ENCODE measurements around the gene CFAP47. TPM values are rescaled to one million over a fixed set of nuclear protein-coding genes. Genes with fewer than 3 reads are reported as not detected.
A peak's percentile ranks its signal among the peaks of the same experiment; 100 is the strongest.

The CFAP47 gene
- total and polyA plus RNA-seq, 2 donors (not counting 3 experiments of a cell fraction or from before 2014, with no cell fraction given) = not detected

GRCh38 chrX:36160081-36160480 is 240.5 kb downstream of the CFAP47 start:
- Histone ChIP-seq H3K9ac (replicated peaks; ENCODE audit: extremely low read depth, insufficient read depth, low read length) (no peak overlapping the region), H3K27me3 (ENCODE audit: control insufficient read depth in 2 of 2, insufficient read depth in 2 of 2, low read length in 2 of 2) (no peaks in the 10 kb centered on the region), H3K4me1 (ENCODE audit: control insufficient read depth, extremely low read depth, insufficient read depth, low read length) (no peaks in the 10 kb centered on the region), H3K4me2 (ENCODE audit: insufficient read depth, low read length) (no peak overlapping the region), H3K27ac (ENCODE audit: insufficient read depth, low read depth, low read length) (no peak overlapping the region), H3K9me3 (replicated peaks; ENCODE audit: control insufficient read depth, insufficient read depth, low read length) (no peaks in the 10 kb centered on the region), H3K9me1 (replicated peaks; ENCODE audit: control insufficient read depth, extremely low read depth, insufficient read depth, low read length) (no peaks in the 10 kb centered on the region), H4K20me1 (replicated peaks; ENCODE audit: control insufficient read depth, extremely low read depth, insufficient read depth, low read length) (no peaks in the 10 kb centered on the region), H3K36me3 (ENCODE audit: control insufficient read depth in 2 of 2, extremely low read depth in 1 of 2, insufficient read depth in 2 of 2, low read length in 2 of 2) (no peaks in the 10 kb centered on the region), H2AFZ (ENCODE audit: low read depth, low read length) (no peak overlapping the region), H3K79me2 (ENCODE audit: control insufficient read depth, insufficient read depth, low read length) (no peaks in the 10 kb centered on the region), H3K4me3 (replicated peaks in 1 of 3; ENCODE audit: insufficient read depth in 1 of 3, low read depth in 1 of 3, low read length in 3 of 3) (no peak overlapping the region)
- dilution Hi-C loops (cut with MboI; ENCODE audit: extremely low pct_ligation_motif_present, low sequenced_read_pairs) = no loop called here
- no peak for FAIRE-seq
- no peak for DNase-seq (ENCODE audit: low read depth, low spot score)
- POLR2A ChIA-PET = no interaction called here
- CTCF ChIA-PET = no interaction called here
- TF ChIP-seq, protein P1, sequence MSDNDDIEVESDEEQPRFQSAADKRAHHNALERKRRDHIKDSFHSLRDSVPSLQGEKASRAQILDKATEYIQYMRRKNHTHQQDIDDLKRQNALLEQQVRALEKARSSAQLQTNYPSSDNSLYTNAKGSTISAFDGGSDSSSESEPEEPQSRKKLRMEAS (IDR thresholded peaks at IDR 0.05; ENCODE audit: insufficient read depth, insufficient read length) = no peak
- TF ChIP-seq GATA2 (IDR thresholded peaks at IDR 0.05; ENCODE audit: insufficient read depth, insufficient read length, low read depth, low read length) = peak; percentile 9
- no TSS peak for BruUV-seq (replicated peaks)
- intact Hi-C loops (cut with micrococcal nuclease) = no loop called here

GRCh38 chrX:36198575-36198974 is 279.0 kb downstream of the CFAP47 start:
- Histone ChIP-seq H3K4me2 (ENCODE audit: insufficient read depth, low read length) (no peak overlapping the region), H4K20me1 (replicated peaks; ENCODE audit: control insufficient read depth, extremely low read depth, insufficient read depth, low read length) (no peaks in the 10 kb centered on the region), H3K4me1 (ENCODE audit: control insufficient read depth, extremely low read depth, insufficient read depth, low read length) (no peaks in the 10 kb centered on the region), H3K27ac (ENCODE audit: insufficient read depth, low read depth, low read length) (no peak overlapping the region), H3K9me1 (replicated peaks; ENCODE audit: control insufficient read depth, extremely low read depth, insufficient read depth, low read length) (no peaks in the 10 kb centered on the region), H2AFZ (ENCODE audit: low read depth, low read length) (no peak overlapping the region), H3K27me3 (ENCODE audit: control insufficient read depth in 2 of 2, insufficient read depth in 2 of 2, low read length in 2 of 2) (no peaks in the 10 kb centered on the region), H3K4me3 (replicated peaks in 1 of 3; ENCODE audit: insufficient read depth in 1 of 3, low read depth in 1 of 3, low read length in 3 of 3) (no peak overlapping the region), H3K9ac (replicated peaks; ENCODE audit: extremely low read depth, insufficient read depth, low read length) (no peak overlapping the region), H3K79me2 (ENCODE audit: control insufficient read depth, insufficient read depth, low read length) (no peaks in the 10 kb centered on the region), H3K36me3 (ENCODE audit: control insufficient read depth in 2 of 2, extremely low read depth in 1 of 2, insufficient read depth in 2 of 2, low read length in 2 of 2) (no peaks in the 10 kb centered on the region), H3K9me3 (replicated peaks; ENCODE audit: control insufficient read depth, insufficient read depth, low read length) (no peaks in the 10 kb centered on the region)
- intact Hi-C loops (cut with micrococcal nuclease) = no loop called here
- ChIA-PET POLR2A (no interaction called here), CTCF (no interaction called here)
- no peak for FAIRE-seq
- no TSS peak for BruUV-seq (replicated peaks)
- TF ChIP-seq, protein P1 (IDR thresholded peaks at IDR 0.05; ENCODE audit: insufficient read depth, insufficient read length) = no peak
- TF ChIP-seq MYC (IDR thresholded peaks at IDR 0.05; ENCODE audit: low read depth, low read length) (no peak), JUN (IDR thresholded peaks at IDR 0.05; ENCODE audit: borderline replicate concordance, insufficient read depth, insufficient read length, low read depth) (no peak), EZH2 (IDR thresholded peaks at IDR 0.05; ENCODE audit: borderline replicate concordance, low read depth, low read length, severe bottlenecking) (no peak), FOS (IDR thresholded peaks at IDR 0.05; ENCODE audit: borderline replicate concordance, insufficient read depth, low read length) (no peak), POLR2AphosphoS5 (IDR thresholded peaks at IDR 0.05; ENCODE audit: insufficient read depth, low read depth, low read length) (no peak), POLR2A (IDR thresholded peaks at IDR 0.05; ENCODE audit: low read depth, low read length) (no peak), GATA2 (IDR thresholded peaks at IDR 0.05; ENCODE audit: insufficient read depth, insufficient read length, low read depth, low read length) (no peak)
- TF ChIP-seq, protein P2, sequence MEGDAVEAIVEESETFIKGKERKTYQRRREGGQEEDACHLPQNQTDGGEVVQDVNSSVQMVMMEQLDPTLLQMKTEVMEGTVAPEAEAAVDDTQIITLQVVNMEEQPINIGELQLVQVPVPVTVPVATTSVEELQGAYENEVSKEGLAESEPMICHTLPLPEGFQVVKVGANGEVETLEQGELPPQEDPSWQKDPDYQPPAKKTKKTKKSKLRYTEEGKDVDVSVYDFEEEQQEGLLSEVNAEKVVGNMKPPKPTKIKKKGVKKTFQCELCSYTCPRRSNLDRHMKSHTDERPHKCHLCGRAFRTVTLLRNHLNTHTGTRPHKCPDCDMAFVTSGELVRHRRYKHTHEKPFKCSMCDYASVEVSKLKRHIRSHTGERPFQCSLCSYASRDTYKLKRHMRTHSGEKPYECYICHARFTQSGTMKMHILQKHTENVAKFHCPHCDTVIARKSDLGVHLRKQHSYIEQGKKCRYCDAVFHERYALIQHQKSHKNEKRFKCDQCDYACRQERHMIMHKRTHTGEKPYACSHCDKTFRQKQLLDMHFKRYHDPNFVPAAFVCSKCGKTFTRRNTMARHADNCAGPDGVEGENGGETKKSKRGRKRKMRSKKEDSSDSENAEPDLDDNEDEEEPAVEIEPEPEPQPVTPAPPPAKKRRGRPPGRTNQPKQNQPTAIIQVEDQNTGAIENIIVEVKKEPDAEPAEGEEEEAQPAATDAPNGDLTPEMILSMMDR (IDR thresholded peaks at IDR 0.05; ENCODE audit: extremely low read depth in 1 of 2, insufficient read depth in 1 of 2, low read depth in 1 of 2, low read length in 2 of 2) = no peak
- dilution Hi-C loops (cut with MboI; ENCODE audit: extremely low pct_ligation_motif_present, low sequenced_read_pairs) = no loop called here
- no peak for DNase-seq (ENCODE audit: low read depth, low spot score)
